H1 (cell line): ENCODE measurements around the gene FFAR2. TPM values are rescaled to one million over a fixed set of nuclear protein-coding genes. Genes with fewer than 3 reads are reported as not detected.

Source experiments
- CTCF ChIA-PET: fragments of 300-600 bp; sonication (Branson Sonifier 250); formaldehyde crosslinking; loops from one replicate; lab custom pipeline; 2021; ENCODE audit not compliant: partially characterized antibody; lab: Charles Lee
- POLR2A ChIA-PET: fragments of 300-600 bp; sonication (Branson Sonifier 250); formaldehyde crosslinking; loops from one replicate; lab custom pipeline; 2021; ENCODE audit warnings: inconsistent platforms; ENCODE audit not compliant: partially characterized antibody; lab: Charles Lee
- DNase-seq, 2 experiments: peaks; one replicate each; pipeline versions ENCODE4 v3.0.0 to v3.0.0-alpha.2; 2010 to 2022; ENCODE audit warnings: low spot score in 2 of 2, low read depth in 1 of 2, mixed read lengths in 1 of 2
- FAIRE-seq: peaks from 2 replicates; lab custom pipeline; 2011; peaks lifted over from hg19 to GRCh38; lab: Jason Lieb, UNC
- H2AFZ ChIP-seq: 2 replicates; pipeline ENCODE4 v1.8.1; 2012; ENCODE audit warnings: low read length, inconsistent platforms
- H2AK5ac ChIP-seq: 2 replicates; pipeline ENCODE4 v1.6.1; 2013; ENCODE audit warnings: low read depth, low read length
- H2BK120ac ChIP-seq: replicated peaks from 2 replicates; pipeline ENCODE3; 2013; ENCODE audit warnings: low read depth, low read length, inconsistent platforms
- H2BK12ac ChIP-seq: 2 replicates; pipeline ENCODE4 v1.6.1; 2013; ENCODE audit warnings: low read depth, low read length
- H2BK15ac ChIP-seq: 2 replicates; pipeline ENCODE4 v1.6.1; 2013; ENCODE audit warnings: low read length
- H2BK20ac ChIP-seq: 2 replicates; pipeline ENCODE4 v1.6.1; 2013; ENCODE audit warnings: low read length
- H2BK5ac ChIP-seq: 2 replicates; pipeline ENCODE4 v1.6.1; 2013; ENCODE audit warnings: low read depth, low read length
- H3K14ac ChIP-seq: 2 replicates; pipeline ENCODE4 v1.6.1; 2013; ENCODE audit warnings: inconsistent platforms; ENCODE audit not compliant: insufficient read length
- H3K18ac ChIP-seq: 2 replicates; pipeline ENCODE4 v1.6.1; 2013; ENCODE audit warnings: low read length; ENCODE audit errors: extremely low read depth
- H3K23ac ChIP-seq: 2 replicates; pipeline ENCODE4 v1.6.1; 2013; ENCODE audit warnings: inconsistent platforms; ENCODE audit not compliant: insufficient read length
- H3K23me2 ChIP-seq: 2 replicates; pipeline ENCODE4 v1.6.1; 2013; ENCODE audit warnings: low read depth, low read length
- H3K27ac ChIP-seq: 2 replicates; pipeline ENCODE4 v1.6.1; 2011; ENCODE audit warnings: low read depth, low read length, inconsistent platforms
- H3K27me3 ChIP-seq, 4 experiments: replicated peaks in 1 of 4; 1 replicate in 1 of 4; 2 replicates in 3 of 4; pipeline versions ENCODE4 v1.6.1 to v1.8.1; 2011 to 2013; ENCODE audit warnings: low read length in 3 of 4, mild to moderate bottlenecking in 3 of 4, inconsistent platforms in 2 of 4, mixed read lengths in 2 of 4, moderate library complexity in 1 of 4; ENCODE audit not compliant: control insufficient read depth in 3 of 4, insufficient read depth in 3 of 4; ENCODE audit errors: extremely low read depth in 1 of 4
- H3K36me3 ChIP-seq, 4 experiments: 2 replicates each; pipeline versions ENCODE4 v1.6.1 to v1.8.1; 2011 to 2013; ENCODE audit warnings: mild to moderate bottlenecking in 4 of 4, low read length in 3 of 4, moderate library complexity in 2 of 4, control low read depth in 1 of 4, inconsistent platforms in 1 of 4; ENCODE audit not compliant: insufficient read depth in 4 of 4, control insufficient read depth in 2 of 4
- H3K4ac ChIP-seq: replicated peaks from 2 replicates; pipeline ENCODE3; 2013; ENCODE audit warnings: low read length, low read depth, mixed read lengths, inconsistent platforms; ENCODE audit not compliant: insufficient read length
- H3K4me1 ChIP-seq, 4 experiments: replicated peaks in 1 of 4; 1 replicate in 1 of 4; 2 replicates in 3 of 4; pipeline versions ENCODE4 v1.6.1 to v1.8.1; 2011 to 2013; ENCODE audit warnings: low read length in 3 of 4, inconsistent platforms in 2 of 4, mixed read lengths in 1 of 4; ENCODE audit not compliant: insufficient read depth in 4 of 4, control insufficient read depth in 3 of 4
- H3K4me2 ChIP-seq, 2 experiments: 2 replicates each; pipeline versions ENCODE4 v1.6.1 to v1.8.1; 2011 to 2013; ENCODE audit warnings: low read depth in 2 of 2, low read length in 2 of 2, control low read depth in 1 of 2, inconsistent platforms in 1 of 2, mild to moderate bottlenecking in 1 of 2; ENCODE audit not compliant: insufficient read depth in 1 of 2
- H3K4me3 ChIP-seq, 4 experiments: fragments of 200-600, 300-600 bp in 1 of 4; sonication (generic), shearing (Covaris generic), sonication (Bioruptor Twin) in 1 of 4; 2 replicates each; pipeline versions ENCODE4 v1.5.1 to v1.8.1; 2011 to 2016; ENCODE audit warnings: low read length in 4 of 4, low read depth in 3 of 4, control low read depth in 2 of 4, inconsistent platforms in 2 of 4, mild to moderate bottlenecking in 2 of 4, mixed read lengths in 1 of 4, moderate library complexity in 1 of 4; ENCODE audit not compliant: insufficient read depth in 2 of 4; ENCODE audit errors: extremely low read depth in 1 of 4
- H3K56ac ChIP-seq: replicated peaks from 2 replicates; pipeline ENCODE3; 2013; ENCODE audit warnings: low read depth, mild to moderate bottlenecking, mixed read lengths, low read length, inconsistent platforms; ENCODE audit not compliant: insufficient read length
- H3K79me1 ChIP-seq: 2 replicates; pipeline ENCODE4 v1.6.1; 2013; ENCODE audit warnings: low read depth, low read length, control low read depth
- H3K79me2 ChIP-seq, 2 experiments: 2 replicates each; pipeline versions ENCODE4 v1.6.1 to v1.8.1; 2012 to 2013; ENCODE audit warnings: low read length in 2 of 2, mild to moderate bottlenecking in 2 of 2, inconsistent platforms in 1 of 2; ENCODE audit not compliant: insufficient read depth in 2 of 2, control insufficient read depth in 1 of 2
- H3K9ac ChIP-seq, 4 experiments: replicated peaks in 1 of 4; 1 replicate in 1 of 4; 2 replicates in 3 of 4; pipeline versions ENCODE4 v1.6.1 to v1.8.1; 2011 to 2013; ENCODE audit warnings: low read depth in 3 of 4, low read length in 3 of 4, control low read depth in 2 of 4, mild to moderate bottlenecking in 2 of 4, moderate library complexity in 2 of 4, inconsistent platforms in 1 of 4; ENCODE audit errors: extremely low read depth in 1 of 4
- H3K9me3 ChIP-seq, 2 experiments: 2 replicates each; pipeline versions ENCODE4 v1.6.1 to v1.8.1; 2012 to 2013; ENCODE audit warnings: mild to moderate bottlenecking in 2 of 2, moderate library complexity in 2 of 2, control low read depth in 1 of 2, inconsistent platforms in 1 of 2, low read depth in 1 of 2, low read length in 1 of 2, mixed read lengths in 1 of 2; ENCODE audit not compliant: insufficient read depth in 2 of 2
- H4K20me1 ChIP-seq, 2 experiments: replicated peaks in 1 of 2; 2 replicates each; pipeline versions ENCODE3 to v1.8.1; 2011 to 2013; ENCODE audit warnings: inconsistent platforms in 2 of 2, low read length in 2 of 2, mild to moderate bottlenecking in 1 of 2; ENCODE audit not compliant: insufficient read depth in 2 of 2, control insufficient read depth in 1 of 2
- H4K5ac ChIP-seq: 2 replicates; pipeline ENCODE4 v1.6.1; 2013; ENCODE audit warnings: low read length, low read depth, mixed read lengths, inconsistent platforms; ENCODE audit not compliant: insufficient read length
- H4K8ac ChIP-seq: 2 replicates; pipeline ENCODE4 v1.8.0; 2013; ENCODE audit warnings: mild to moderate bottlenecking, moderate library complexity, low read length, inconsistent platforms; ENCODE audit not compliant: insufficient read depth; ENCODE audit errors: extremely low read depth
- H4K91ac ChIP-seq: replicated peaks from 2 replicates; pipeline ENCODE3; 2013; ENCODE audit warnings: low read length, mixed read lengths, inconsistent platforms; ENCODE audit not compliant: insufficient read length
- CBX5 ChIP-seq: fragments of 300-800, 300-1000 bp; sonication (generic); IDR thresholded peaks from 2 replicates; pipeline ENCODE4 v1.7.1; 2016; ENCODE audit warnings: antibody characterized with exemption, low read length, low read depth
- CTCF ChIP-seq, 3 experiments: IDR thresholded peaks; 1 replicate in 2 of 3; 2 replicates in 1 of 3; pipeline versions ENCODE4 v1.5.1 to v1.6.1; 2011; ENCODE audit warnings: low read length in 3 of 3, mild to moderate bottlenecking in 3 of 3, inconsistent platforms in 2 of 3, low read depth in 1 of 3, moderate library complexity in 1 of 3; ENCODE audit not compliant: insufficient read depth in 1 of 3; ENCODE audit errors: control extremely low read depth in 1 of 3
- EP300 ChIP-seq, 2 experiments: IDR thresholded peaks; 1 replicate in 1 of 2; 2 replicates in 1 of 2; pipeline ENCODE4 v1.6.1; 2011 to 2012; ENCODE audit warnings: low read depth in 2 of 2, low read length in 2 of 2, mild to moderate bottlenecking in 2 of 2, borderline replicate concordance in 1 of 2, inconsistent platforms in 1 of 2, moderate library complexity in 1 of 2
- GABPA ChIP-seq: IDR thresholded peaks from 2 replicates; pipeline ENCODE4 v1.6.1; 2011; ENCODE audit warnings: mild to moderate bottlenecking, low read length, moderate library complexity, borderline replicate concordance; ENCODE audit not compliant: insufficient read depth
- HDAC6 ChIP-seq: IDR thresholded peaks from one replicate; pipeline ENCODE4 v1.7.1; 2012; ENCODE audit warnings: low read depth, mild to moderate bottlenecking, inconsistent platforms, low read length, moderate library complexity
- JUN ChIP-seq: IDR thresholded peaks from 2 replicates; pipeline ENCODE4 v1.6.1; 2011; ENCODE audit warnings: low read depth, mild to moderate bottlenecking, improper control_type of control experiment, low read length
- KDM4A ChIP-seq: IDR thresholded peaks from one replicate; pipeline ENCODE4 v1.7.1; 2012; ENCODE audit warnings: low read depth, mild to moderate bottlenecking, moderate library complexity, low read length, inconsistent platforms; ENCODE audit not compliant: severe bottlenecking
- SIN3A ChIP-seq, 2 experiments: IDR thresholded peaks in 1 of 2; conservative IDR thresholded peaks in 1 of 2; 2 replicates each; pipeline ENCODE4 v1.6.1; 2011 to 2012; ENCODE audit warnings: low read length in 2 of 2, improper control_type of control experiment in 1 of 2, low read depth in 1 of 2, mild to moderate bottlenecking in 1 of 2
- SIX5 ChIP-seq: IDR thresholded peaks from 2 replicates; pipeline ENCODE4 v1.6.1; 2011; ENCODE audit warnings: mild to moderate bottlenecking, low read depth, low read length
- ZNF274 ChIP-seq: IDR thresholded peaks from 2 replicates; pipeline ENCODE4 v1.7.0; 2012; ENCODE audit warnings: low read length, borderline replicate concordance; ENCODE audit errors: extremely low read depth
- WGBS, 2 experiments: shearing (Covaris generic) in 1 of 2; methylation state at CpG; one replicate each; pipeline versions ENCODE4 v1.1.6 to v1.1.7; 2013 to 2015; ENCODE audit warnings: low lambda C conversion rate in 2 of 2, mixed read lengths in 2 of 2, inconsistent platforms in 1 of 2, low coverage in 1 of 2, missing lambda C conversion rate in 1 of 2; ENCODE audit not compliant: insufficient replicate concordance in 2 of 2, insufficient coverage in 1 of 2, insufficient read length in 1 of 2; ENCODE audit errors: extremely low coverage in 1 of 2, missing lambda C conversion rate in 1 of 2; 5-methylcytosine and 5-hydroxymethylcytosine counted together
- polyA plus RNA-seq, 7 experiments: library from polyadenylated mRNA; depleted of rRNA in 3 of 7; stranded (reverse) in 5 of 7; unstranded in 2 of 7; fragments of >200 nt in 5 of 7; fragments of 200-250 nt in 2 of 7; gene quantifications; 1 replicate in 5 of 7; 2 replicates in 1 of 7; 4 replicates in 1 of 7; pipeline versions ENCODE4 v1.2.1 to v1.2.3, GENCODE V29; 2011 to 2013; ENCODE audit warnings: missing spikeins in 2 of 7, mixed read lengths in 2 of 7
- total RNA-seq: library from RNA; stranded (reverse); fragmentation: NEBNext Ultra II Directional; extraction: Animal tissue kit (Norgen Biotek cat#: 25700); gene quantifications from 2 replicates; pipeline ENCODE4 v1.2.1, GENCODE V29; 2021

The FFAR2 gene
- total and polyA plus RNA-seq, 2 of the 8 experiments (the other 6 are each of a cell fraction or from before 2014, with no cell fraction given), result not detected

- Histone ChIP-seq H3K79me1 (no peaks in the 10 kb centered on the region), H2AK5ac (no peak overlapping the region), H2BK12ac (no peak overlapping the region), H3K23me2 (peaks cover 1% of the 10 kb centered on the region; the same call in 1 of the 2 replicates), H3K27me3 (no peaks in the 10 kb centered on the region), H2BK15ac (no peak overlapping the region), H3K18ac (no peak overlapping the region), H3K27ac (no peak overlapping the region), H3K79me2 (no peaks in the 10 kb centered on the region), H2BK5ac (no peak overlapping the region), H3K4me1 (no peaks in the 10 kb centered on the region), H3K23ac (no peak overlapping the region), H4K5ac (no peak overlapping the region), H3K36me3 (no peaks in the 10 kb centered on the region), H4K20me1 (no peaks in the 10 kb centered on the region), H2BK120ac (no peak overlapping the region), H2AFZ (no peak overlapping the region), H3K9me3 (no peaks in the 10 kb centered on the region), H3K56ac (no peak overlapping the region), H3K4ac (no peak overlapping the region), H3K4me2 (no peak overlapping the region), H4K91ac (no peak overlapping the region), H3K4me3 (no peak overlapping the region), H3K14ac (no peak overlapping the region), H2BK20ac (no peak overlapping the region), H4K8ac (no peak overlapping the region), H3K9ac (no peak overlapping the region)
- DNase-seq (no peak), FAIRE-seq (no peak)
- ChIA-PET POLR2A (no interaction called here), CTCF (interaction anchor here (0.7 to 1.2 kb wide), 3 partner anchors 12 to 90 kb away, joined by 3 read pairs; no protein-coding TSS in a partner anchor)
- no peak for TF ChIP-seq EP300 (IDR thresholded peaks at IDR 0.05; ENCODE audit: borderline replicate concordance in 1 of 2, low read depth in 2 of 2, low read length in 2 of 2)
- TF ChIP-seq ZNF274, result no peak
- no peak for TF ChIP-seq GABPA
- TF ChIP-seq CTCF (IDR thresholded peaks at IDR 0.05; ENCODE audit: control extremely low read depth in 1 of 3, insufficient read depth in 1 of 3, low read depth in 1 of 3, low read length in 3 of 3), result no peak
- no peak for TF ChIP-seq KDM4A
- TF ChIP-seq SIN3A (conservative IDR thresholded peaks at IDR 0.05 in 1 of 2, IDR thresholded peaks at IDR 0.05 in 1 of 2; ENCODE audit: low read depth in 1 of 2, low read length in 2 of 2), result no peak
- no peak for TF ChIP-seq JUN
- no peak for TF ChIP-seq HDAC6
- TF ChIP-seq CBX5, result no peak
- TF ChIP-seq SIX5, result no peak
- WGBS, 2 experiments, result 90% methylated on average over 2 of the region's 3 CpGs; no CpG with 5 or more reads in 1 of the 2 experiments
Measured at GRCh38 chr19:35455616-35456201, 7.7 kb downstream of the FFAR2 start.
